ENCODE data around the gene TGFBR3L. TPM values are rescaled to one million over a fixed set of nuclear protein-coding genes. Genes with fewer than 3 reads are reported as not detected.

Gene TGFBR3L
- total RNA-seq, 1 donor from 2014 or later, result 3.0 TPM

Other genes with a start within 250 kb of the TGFBR3L start
- 0.75 TPM for gene RETN, start 245.8 kb upstream of the TGFBR3L start, total RNA-seq
- gene MCEMP1, start 237.7 kb upstream of the TGFBR3L start, total RNA-seq, result 0.54 TPM
- gene TRAPPC5, start 234.0 kb upstream of the TGFBR3L start, total RNA-seq, result 77.0 TPM
- gene FCER2, start 212.7 kb upstream of the TGFBR3L start, total RNA-seq, result not detected
- gene CLEC4G, start 182.7 kb upstream of the TGFBR3L start, total RNA-seq, result 0.92 TPM
- 7.6 TPM for gene CD209, start 167.3 kb upstream of the TGFBR3L start, total RNA-seq
- gene CLEC4M, start 151.6 kb upstream of the TGFBR3L start, total RNA-seq, result not detected
- 23.6 TPM for gene EVI5L, start 84.6 kb upstream of the TGFBR3L start, total RNA-seq
- 0.13 TPM for gene PRR36, start 40.4 kb upstream of the TGFBR3L start, total RNA-seq
- gene LRRC8E, start 26.3 kb upstream of the TGFBR3L start, total RNA-seq, result 0.30 TPM
- gene MAP2K7, start 11.0 kb upstream of the TGFBR3L start, total RNA-seq, result 28.6 TPM
- 12.3 TPM for gene SNAPC2, start 5.5 kb downstream of the TGFBR3L start, total RNA-seq
- gene CTXN1, start 11.3 kb downstream of the TGFBR3L start, total RNA-seq, result 0.24 TPM
- gene TIMM44, start 28.8 kb downstream of the TGFBR3L start, total RNA-seq, result 82.6 TPM
- 55.2 TPM for gene ELAVL1, start 90.8 kb downstream of the TGFBR3L start, total RNA-seq
- not detected for gene CCL25, start 137.9 kb downstream of the TGFBR3L start, total RNA-seq
- gene FBN3, start 234.8 kb downstream of the TGFBR3L start, total RNA-seq, result not detected

All from cardiac septum (tissue), 1 donor.